ENCODE data around the gene CBLN2.

Gene CBLN2

GRCh38 chr18:72502671-72503431 is 41.3 kb downstream of the CBLN2 start:
- TF ChIP-seq ZNF8 (CRISPR knock-in tag; IDR thresholded peaks at IDR 0.05) (no peak), ZFP3 (CRISPR knock-in tag; IDR thresholded peaks at IDR 0.05) (no peak)
- no peak for ATAC-seq

GRCh38 chr18:72492497-72492896 is 51.6 kb downstream of the CBLN2 start:
- ATAC-seq, result no peak
- TF ChIP-seq, protein P1, sequence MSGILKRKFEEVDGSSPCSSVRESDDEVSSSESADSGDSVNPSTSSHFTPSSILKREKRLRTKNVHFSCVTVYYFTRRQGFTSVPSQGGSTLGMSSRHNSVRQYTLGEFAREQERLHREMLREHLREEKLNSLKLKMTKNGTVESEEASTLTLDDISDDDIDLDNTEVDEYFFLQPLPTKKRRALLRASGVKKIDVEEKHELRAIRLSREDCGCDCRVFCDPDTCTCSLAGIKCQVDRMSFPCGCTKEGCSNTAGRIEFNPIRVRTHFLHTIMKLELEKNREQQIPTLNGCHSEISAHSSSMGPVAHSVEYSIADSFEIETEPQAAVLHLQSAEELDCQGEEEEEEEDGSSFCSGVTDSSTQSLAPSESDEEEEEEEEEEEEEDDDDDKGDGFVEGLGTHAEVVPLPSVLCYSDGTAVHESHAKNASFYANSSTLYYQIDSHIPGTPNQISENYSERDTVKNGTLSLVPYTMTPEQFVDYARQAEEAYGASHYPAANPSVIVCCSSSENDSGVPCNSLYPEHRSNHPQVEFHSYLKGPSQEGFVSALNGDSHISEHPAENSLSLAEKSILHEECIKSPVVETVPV (CRISPR knock-in tag; IDR thresholded peaks at IDR 0.05), result no peak
- no peak for TF ChIP-seq ZFP3 (CRISPR knock-in tag; IDR thresholded peaks at IDR 0.05)
- no peak for TF ChIP-seq ZNF8 (CRISPR knock-in tag; IDR thresholded peaks at IDR 0.05)
- no peak for TF ChIP-seq SNAI2 (CRISPR knock-in tag; IDR thresholded peaks at IDR 0.05)
- no peak for TF ChIP-seq ZNF70 (CRISPR knock-in tag; IDR thresholded peaks at IDR 0.05)
- no peak for TF ChIP-seq OSR1 (CRISPR knock-in tag; IDR thresholded peaks at IDR 0.05)
- TF ChIP-seq ZC3H10 (CRISPR knock-in tag; IDR thresholded peaks at IDR 0.05), result no peak
- no peak for TF ChIP-seq BACH2 (CRISPR knock-in tag; IDR thresholded peaks at IDR 0.05; ENCODE audit: borderline replicate concordance)
- no peak for TF ChIP-seq PATZ1 (CRISPR knock-in tag; IDR thresholded peaks at IDR 0.05; ENCODE audit: borderline replicate concordance)
- no peak for TF ChIP-seq TOX (CRISPR knock-in tag; IDR thresholded peaks at IDR 0.05; ENCODE audit: borderline replicate concordance)
- TF ChIP-seq CSDC2 (CRISPR knock-in tag; IDR thresholded peaks at IDR 0.05), result no peak
- TF ChIP-seq CREB5 (CRISPR knock-in tag; IDR thresholded peaks at IDR 0.05; ENCODE audit: low read depth), result no peak
- TF ChIP-seq, protein P2, sequence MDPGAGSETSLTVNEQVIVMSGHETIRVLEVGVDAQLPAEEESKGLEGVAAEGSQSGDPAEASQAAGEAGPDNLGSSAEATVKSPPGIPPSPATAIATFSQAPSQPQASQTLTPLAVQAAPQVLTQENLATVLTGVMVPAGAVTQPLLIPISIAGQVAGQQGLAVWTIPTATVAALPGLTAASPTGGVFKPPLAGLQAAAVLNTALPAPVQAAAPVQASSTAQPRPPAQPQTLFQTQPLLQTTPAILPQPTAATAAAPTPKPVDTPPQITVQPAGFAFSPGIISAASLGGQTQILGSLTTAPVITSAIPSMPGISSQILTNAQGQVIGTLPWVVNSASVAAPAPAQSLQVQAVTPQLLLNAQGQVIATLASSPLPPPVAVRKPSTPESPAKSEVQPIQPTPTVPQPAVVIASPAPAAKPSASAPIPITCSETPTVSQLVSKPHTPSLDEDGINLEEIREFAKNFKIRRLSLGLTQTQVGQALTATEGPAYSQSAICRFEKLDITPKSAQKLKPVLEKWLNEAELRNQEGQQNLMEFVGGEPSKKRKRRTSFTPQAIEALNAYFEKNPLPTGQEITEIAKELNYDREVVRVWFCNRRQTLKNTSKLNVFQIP (CRISPR knock-in tag; IDR thresholded peaks at IDR 0.05; ENCODE audit: borderline replicate concordance, low read depth), result no peak
- no peak for TF ChIP-seq TCF4 (CRISPR knock-in tag; IDR thresholded peaks at IDR 0.05; ENCODE audit: borderline replicate concordance)
- TF ChIP-seq GLIS3 (CRISPR knock-in tag; IDR thresholded peaks at IDR 0.05), result no peak
- TF ChIP-seq ISL1 (CRISPR knock-in tag; IDR thresholded peaks at IDR 0.05), result no peak
- no peak for TF ChIP-seq ARNTL (CRISPR knock-in tag; IDR thresholded peaks at IDR 0.05; ENCODE audit: borderline replicate concordance, low read depth)
- TF ChIP-seq PPARA (CRISPR knock-in tag; IDR thresholded peaks at IDR 0.05; ENCODE audit: borderline replicate concordance), result no peak
- no peak for TF ChIP-seq ESRRG (CRISPR knock-in tag; IDR thresholded peaks at IDR 0.05)
- TF ChIP-seq RARB (CRISPR knock-in tag; IDR thresholded peaks at IDR 0.05), result no peak

All from SK-N-SH treated with all-trans-retinoic acid at 6 μM for 48 hours (cell line).